Loucy (cell line): Measurements from ENCODE around the gene SALL2.

Experiments
- CTCF ChIP-seq: fragments of 200-600 bp; sonication (generic); conservative IDR thresholded peaks from 2 replicates; pipeline ENCODE4 v1.5.1; 2014; ENCODE audit warnings: mild to moderate bottlenecking, antibody characterized with exemption, low read length
- EZH2phosphoT487 ChIP-seq: fragments of 200-600 bp; IDR thresholded peaks from 2 replicates; pipeline ENCODE4 v1.6.1; 2018; ENCODE audit warnings: antibody characterized with exemption, mild to moderate bottlenecking, moderate library complexity, borderline replicate concordance

GRCh38 chr14:21521501-21521900 lies 4.6 kb downstream of the SALL2 start:
- no peak for TF ChIP-seq CTCF
- TF ChIP-seq EZH2phosphoT487: no peak
